Peyer's patch (tissue), 4 donors: ENCODE results near the gene ZNF714. TPM values are rescaled to one million over a fixed set of nuclear protein-coding genes. Genes with fewer than 3 reads are reported as not detected.

ENCODE experiments used
- DNase-seq, 3 donors: peaks; one replicate each; pipeline ENCODE4 v3.0.0-alpha.2; 2017 to 2019
- H3K27ac ChIP-seq, 4 donors: fragments of 200-600 bp; sonication (generic); one replicate each; pipeline ENCODE4 v1.5.1; 2016 to 2019
- H3K27me3 ChIP-seq, 2 donors: fragments of 200-600 bp; sonication (generic); one replicate each; pipeline ENCODE4 v1.5.1; 2019
- H3K36me3 ChIP-seq, 3 donors: fragments of 200-600 bp; sonication (generic); one replicate each; pipeline ENCODE4 v1.5.1; 2016 to 2019
- H3K4me1 ChIP-seq, 4 donors: fragments of 200-600 bp; sonication (generic); one replicate each; pipeline ENCODE4 v1.5.1; 2016 to 2019
- H3K4me3 ChIP-seq, 4 donors: fragments of 200-600 bp; sonication (generic); 1 replicate in 3 of 4; 2 replicates in 1 of 4; pipeline ENCODE4 v1.5.1; 2016 to 2019; ENCODE audit warnings: mild to moderate bottlenecking in 1 of 4
- H3K9me3 ChIP-seq, 4 donors: fragments of 200-600 bp; sonication (generic); one replicate each; pipeline ENCODE4 v1.5.1; 2016 to 2019; ENCODE audit warnings: mild to moderate bottlenecking in 1 of 4
- CTCF ChIP-seq, 6 experiments: fragments of 450-650 bp in 4 of 6; fragments of 200-600 bp in 2 of 6; sonication (generic) in 1 of 6; IDR thresholded peaks; one replicate each; pipeline ENCODE4 v1.5.1; 2017 to 2019; ENCODE audit warnings: antibody characterized with exemption in 6 of 6, mild to moderate bottlenecking in 3 of 6, moderate library complexity in 1 of 6
- POLR2A ChIP-seq, 2 donors: fragments of 450-650 bp; IDR thresholded peaks; one replicate each; pipeline ENCODE4 v1.5.1; 2017; ENCODE audit warnings: antibody characterized with exemption in 2 of 2, mild to moderate bottlenecking in 2 of 2, moderate library complexity in 2 of 2
- total RNA-seq, 4 donors: library from RNA; depleted of rRNA; stranded (reverse); fragments of >200 nt; gene quantifications; one replicate each; pipeline ENCODE4 v1.1.0, GENCODE V29; 2016

ZNF714 gene
- total RNA-seq, 4 donors from 2014 or later = 7.8 to 16.5 (median 11.4) TPM

- Histone ChIP-seq H3K9me3 (no peaks in the 10 kb centered on the region), H3K4me3 (no peak overlapping the region), H3K4me1 (no peaks in the 10 kb centered on the region), H3K36me3 (peaks cover 0 to 25% (median 0%) of the 10 kb centered on the region in 3 donors), H3K27ac (no peak overlapping the region), H3K27me3 (no peaks in the 10 kb centered on the region)
- no peak for DNase-seq
- TF ChIP-seq POLR2A (IDR thresholded peaks at IDR 0.05) = no peak
- no peak for TF ChIP-seq CTCF (IDR thresholded peaks at IDR 0.05)
These were observed 16.3 kb downstream of the ZNF714 start for GRCh38 chr19:21098291-21098690.

- Histone ChIP-seq H3K27ac (no peak overlapping the region), H3K9me3 (no peaks in the 10 kb centered on the region), H3K4me1 (no peaks in the 10 kb centered on the region), H3K27me3 (no peaks in the 10 kb centered on the region), H3K4me3 (no peak overlapping the region), H3K36me3 (peaks cover 0 to 31% (median 0%) of the 10 kb centered on the region in 3 donors)
- DNase-seq = no peak
- TF ChIP-seq POLR2A (IDR thresholded peaks at IDR 0.05) = no peak
- no peak for TF ChIP-seq CTCF (IDR thresholded peaks at IDR 0.05)
These were observed 19.7 kb downstream of the ZNF714 start for GRCh38 chr19:21101521-21102242.

GRCh38 chr19:21109116-21109515, 27.1 kb downstream of the ZNF714 start:
- H3K4me3 ChIP-seq = no peak overlapping the region
- peaks cover 0 to 18% (median 0%) of the 10 kb centered on the region in 3 donors for H3K36me3 ChIP-seq
- no peak overlapping the region for H3K27ac ChIP-seq
- peaks cover 0 to 4% (median 2%) of the 10 kb centered on the region in 4 donors for H3K9me3 ChIP-seq
- no peak for DNase-seq
- H3K27me3 ChIP-seq = no peaks in the 10 kb centered on the region
- no peaks in the 10 kb centered on the region for H3K4me1 ChIP-seq
- no peak for TF ChIP-seq POLR2A (IDR thresholded peaks at IDR 0.05)
- no peak for TF ChIP-seq CTCF (IDR thresholded peaks at IDR 0.05)

DNA sequence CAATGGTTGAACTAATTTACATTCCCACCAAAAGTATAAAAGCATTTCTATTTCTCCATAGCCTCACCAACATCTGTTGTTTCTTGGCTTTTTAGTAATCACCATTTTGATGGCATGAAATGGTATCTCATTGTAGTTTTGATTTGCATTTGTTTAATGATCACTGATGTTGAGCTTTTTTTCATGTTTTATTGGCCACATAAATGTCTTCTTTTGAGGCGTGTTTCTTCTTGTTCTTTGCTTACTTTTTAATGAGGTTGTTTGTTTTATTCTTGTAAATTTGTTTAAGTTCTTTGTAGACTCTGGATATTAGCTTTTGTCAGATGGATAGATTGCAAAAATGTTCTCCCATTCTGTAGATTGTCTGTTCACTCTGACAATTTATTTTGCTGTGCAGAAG, 28.2 kb downstream of the ZNF714 start:
- no peaks in the 10 kb centered on the region for H3K27me3 ChIP-seq
- no peaks in the 10 kb centered on the region for H3K4me1 ChIP-seq
- H3K36me3 ChIP-seq = peaks cover 0 to 24% (median 0%) of the 10 kb centered on the region in 3 donors
- no peak for DNase-seq
- no peak overlapping the region for H3K27ac ChIP-seq
- H3K9me3 ChIP-seq = peaks cover 0 to 12% (median 2%) of the 10 kb centered on the region in 4 donors
- TF ChIP-seq CTCF (IDR thresholded peaks at IDR 0.05) (no peak), POLR2A (IDR thresholded peaks at IDR 0.05) (no peak)
- no peak overlapping the region for H3K4me3 ChIP-seq

GRCh38 chr19:21115430-21115829, 33.4 kb downstream of the ZNF714 start:
- H3K27me3 ChIP-seq = no peaks in the 10 kb centered on the region
- peaks cover 0 to 33% (median 2%) of the 10 kb centered on the region in 4 donors for H3K9me3 ChIP-seq
- H3K4me3 ChIP-seq = no peak overlapping the region
- no peaks in the 10 kb centered on the region for H3K4me1 ChIP-seq
- no peak for DNase-seq
- no peak for TF ChIP-seq POLR2A (IDR thresholded peaks at IDR 0.05)
- no peak for TF ChIP-seq CTCF (IDR thresholded peaks at IDR 0.05)
- H3K36me3 ChIP-seq = peaks cover 0 to 37% (median 3%) of the 10 kb centered on the region in 3 donors
- no peak overlapping the region for H3K27ac ChIP-seq
